NCI-H2107 (cell line): Measurements from ENCODE around the gene PTPRN2.

Experiments
- DNase-seq: peaks from one replicate; lab custom pipeline; 2025; lab: John Stamatoyannopoulos, UW

PTPRN2 gene

GRCh38 chr7:158137516-158138328 lies 449.9 kb downstream of the PTPRN2 start:
- no peak for DNase-seq

DNA sequence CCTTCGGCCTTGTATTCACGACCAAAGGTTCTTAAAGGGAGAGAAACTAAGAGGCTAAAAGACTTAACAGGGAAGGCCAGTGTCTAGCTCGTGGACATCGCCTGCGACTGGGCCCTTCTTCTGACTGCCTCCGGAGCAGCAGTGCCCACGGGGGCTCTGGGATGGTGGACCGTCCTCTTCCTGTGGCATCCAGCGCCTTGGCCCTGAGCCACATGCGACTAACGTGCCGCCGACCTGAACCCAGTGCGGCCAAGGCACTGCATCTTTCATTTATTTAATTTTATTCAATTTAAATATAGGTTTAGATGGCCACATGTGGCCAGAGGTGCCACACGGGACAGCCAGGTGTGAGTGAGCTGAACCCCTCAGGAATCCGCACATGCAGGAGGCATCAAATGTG lies 451.7 kb downstream of the PTPRN2 start:
- DNase-seq = no peak

- no peak for DNase-seq
These were observed 452.8 kb downstream of the PTPRN2 start for GRCh38 chr7:158134824-158135223.

- DNase-seq = no peak
These were observed 453.9 kb downstream of the PTPRN2 start for GRCh38 chr7:158133515-158134271.

DNA sequence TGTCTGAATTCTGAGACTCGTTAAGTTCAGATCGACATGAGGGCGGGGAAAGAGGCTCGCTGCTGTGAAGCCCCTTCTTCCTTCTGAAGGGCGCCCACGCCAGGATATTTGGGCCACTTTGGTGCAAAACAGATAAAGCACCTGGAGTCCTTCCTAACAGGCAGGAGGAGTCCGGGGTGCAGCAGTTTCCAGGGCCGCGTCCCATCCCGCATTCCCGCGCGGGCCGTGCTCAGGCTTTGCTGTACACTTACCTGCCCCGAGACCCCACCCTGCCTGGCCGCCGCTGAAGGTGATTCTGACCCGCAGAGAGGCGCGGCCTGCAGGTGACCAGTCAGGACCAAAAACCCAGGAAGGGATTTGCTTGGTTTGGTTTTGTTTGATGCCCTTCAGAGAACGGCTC lies 454.6 kb downstream of the PTPRN2 start:
- DNase-seq = no peak

DNA sequence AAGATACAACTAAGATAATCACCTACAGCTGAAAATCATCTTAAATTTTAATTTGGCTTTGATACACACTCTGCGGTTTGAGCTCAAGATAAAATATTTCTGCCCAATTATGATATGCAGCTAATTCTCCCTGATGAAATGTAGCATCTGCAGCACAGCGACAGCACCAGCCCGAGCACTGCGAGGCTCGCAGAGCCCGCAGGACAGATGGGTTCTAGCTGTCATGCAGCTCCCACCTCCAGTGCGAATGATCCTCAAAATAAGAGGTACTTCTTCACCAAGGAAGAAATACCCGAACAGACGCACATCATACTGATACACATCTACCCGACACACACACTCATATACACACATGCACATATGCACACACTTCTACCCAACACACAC lies 457.6 kb downstream of the PTPRN2 start:
- DNase-seq = no peak

DNA sequence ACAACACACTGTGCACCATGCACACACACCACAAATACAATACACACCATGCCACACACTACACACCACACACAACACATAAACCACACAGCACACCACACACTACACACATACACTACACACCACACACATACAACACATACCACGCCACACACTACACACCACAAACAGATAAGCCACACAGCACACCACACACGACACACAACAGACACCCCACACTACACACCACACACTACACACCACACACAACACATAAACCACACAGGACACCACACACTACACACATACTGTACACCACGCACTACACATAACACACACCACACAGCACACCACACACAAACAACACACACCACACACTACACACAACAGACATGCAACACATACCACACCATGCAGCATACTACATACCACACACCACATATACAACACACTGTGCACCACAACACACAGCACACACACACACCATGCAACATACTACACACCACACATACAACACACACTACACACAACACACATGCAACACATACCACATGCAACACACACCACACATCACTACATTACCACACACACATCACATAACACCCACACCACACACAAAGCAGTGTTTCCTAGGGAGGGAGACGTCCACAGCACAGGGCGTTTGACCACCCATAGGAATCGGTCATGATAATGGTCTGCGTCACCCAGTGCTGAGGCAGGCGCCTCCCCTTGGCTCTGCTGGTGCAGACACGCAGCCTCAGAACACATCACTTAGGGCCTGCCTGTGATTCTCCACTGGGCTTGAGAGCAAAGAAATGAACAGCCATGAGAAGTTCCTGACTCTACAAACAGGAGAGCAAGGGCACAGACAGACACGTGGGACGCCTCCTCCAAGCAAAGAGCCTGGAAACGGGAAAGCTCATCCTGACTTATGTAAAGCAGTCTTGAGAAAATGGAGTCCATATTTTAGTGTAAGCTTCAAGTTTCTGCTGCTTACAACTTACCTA lies 458.3 kb downstream of the PTPRN2 start:
- DNase-seq = no peak

DNA sequence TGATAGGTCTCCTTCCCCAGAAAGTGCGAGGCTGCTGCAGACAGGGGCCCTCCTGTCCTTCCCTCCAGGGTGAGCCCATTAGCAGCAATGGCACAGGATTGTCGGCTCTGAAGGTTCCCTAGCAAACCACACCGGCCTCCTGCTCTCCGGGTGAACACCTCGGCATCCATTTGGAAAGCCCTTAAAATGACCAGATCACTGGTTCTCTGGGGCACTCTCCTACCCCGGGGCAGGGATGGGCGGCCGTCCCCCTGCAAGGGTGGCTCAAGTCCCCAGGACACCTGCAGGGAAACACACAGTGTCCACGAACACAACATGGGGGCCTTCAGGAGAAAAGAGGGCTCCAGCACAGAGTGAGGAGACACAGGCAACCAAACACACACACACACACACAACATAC lies 459.1 kb downstream of the PTPRN2 start:
- DNase-seq = no peak

DNA sequence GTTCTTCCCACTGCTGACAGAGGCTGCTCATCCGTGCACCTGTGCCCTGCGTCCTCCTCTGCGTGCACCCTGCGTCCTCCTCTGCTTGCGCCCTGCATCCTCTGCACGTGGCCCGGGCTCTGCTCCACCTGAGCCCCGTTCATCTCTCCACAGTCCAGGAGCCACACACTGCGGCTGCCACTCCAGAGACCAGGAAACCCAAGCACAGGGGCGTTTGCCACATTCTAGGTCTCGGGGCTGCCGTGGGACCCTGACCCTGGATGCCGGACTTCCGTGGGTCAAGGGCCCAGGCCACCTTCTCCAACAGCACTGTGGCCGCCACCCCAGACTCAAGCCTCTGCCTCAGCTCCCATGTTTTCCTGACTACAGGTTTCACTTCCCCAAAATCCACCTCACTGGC lies 460.4 kb downstream of the PTPRN2 start:
- no peak for DNase-seq

GRCh38 chr7:158126661-158127060 lies 461.0 kb downstream of the PTPRN2 start:
- no peak for DNase-seq

DNA sequence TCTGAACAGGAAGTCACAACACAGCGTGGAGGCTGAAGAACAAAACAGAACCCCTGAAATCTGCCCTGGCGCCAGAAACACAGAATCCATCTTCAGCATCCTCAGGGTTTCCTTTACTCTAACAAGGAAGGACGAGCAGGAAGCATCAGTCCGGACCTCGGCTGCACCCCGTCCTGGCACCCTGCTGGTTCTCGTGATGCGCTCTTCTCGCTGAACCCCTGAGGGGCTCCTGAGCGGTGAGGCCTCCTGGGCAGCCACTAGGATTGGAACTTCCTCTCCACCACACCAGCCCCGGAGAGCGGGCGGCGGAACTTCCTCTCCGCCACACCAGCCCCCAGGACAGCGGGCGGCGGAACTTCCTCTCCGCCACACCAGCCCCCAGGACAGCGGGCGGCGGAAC lies 461.9 kb downstream of the PTPRN2 start:
- DNase-seq = no peak

- DNase-seq = no peak
These were observed 462.5 kb downstream of the PTPRN2 start for GRCh38 chr7:158125091-158125490.

DNA sequence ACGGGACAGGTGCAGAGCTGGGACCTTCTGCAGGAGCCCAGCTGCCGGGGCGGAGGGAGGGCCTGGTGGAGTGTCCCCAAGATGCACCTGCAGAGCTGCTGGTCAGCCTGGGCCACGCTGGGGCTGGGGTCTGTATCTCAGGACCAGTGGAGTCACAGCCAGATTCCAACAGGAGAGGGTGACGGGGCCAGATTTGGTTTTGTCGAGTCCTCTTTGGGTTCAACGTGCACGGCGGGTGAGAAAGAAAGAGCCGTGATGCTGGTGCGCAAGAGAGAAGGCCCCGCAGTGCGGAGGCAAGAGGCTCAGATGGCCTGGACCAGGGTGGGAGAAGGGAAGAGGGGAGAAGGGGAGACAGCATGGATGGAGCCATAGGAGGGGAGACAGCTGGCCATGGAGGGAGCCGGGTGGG lies 462.9 kb downstream of the PTPRN2 start:
- DNase-seq = no peak

- no peak for DNase-seq
These were observed 463.9 kb downstream of the PTPRN2 start for GRCh38 chr7:158123753-158124152.

DNA sequence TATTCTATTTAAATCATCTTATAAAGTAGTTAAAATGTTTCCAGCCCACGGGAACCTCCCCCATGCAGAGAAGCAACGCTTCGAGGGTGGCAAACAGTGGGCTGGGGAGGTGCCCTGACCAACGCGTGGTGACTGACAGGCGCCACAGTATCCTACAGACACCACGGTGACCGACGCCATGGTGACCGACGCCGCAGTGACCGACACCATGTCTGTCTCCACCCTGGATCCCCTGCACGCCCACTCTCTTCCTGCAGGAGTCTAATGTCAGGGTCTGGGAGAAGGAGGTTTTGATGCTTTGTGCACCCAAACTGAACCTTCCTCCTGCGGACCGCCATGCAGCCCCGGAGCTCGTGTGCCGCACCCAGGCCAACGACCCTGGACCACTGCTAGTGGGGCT lies 464.4 kb downstream of the PTPRN2 start:
- DNase-seq = no peak

DNA sequence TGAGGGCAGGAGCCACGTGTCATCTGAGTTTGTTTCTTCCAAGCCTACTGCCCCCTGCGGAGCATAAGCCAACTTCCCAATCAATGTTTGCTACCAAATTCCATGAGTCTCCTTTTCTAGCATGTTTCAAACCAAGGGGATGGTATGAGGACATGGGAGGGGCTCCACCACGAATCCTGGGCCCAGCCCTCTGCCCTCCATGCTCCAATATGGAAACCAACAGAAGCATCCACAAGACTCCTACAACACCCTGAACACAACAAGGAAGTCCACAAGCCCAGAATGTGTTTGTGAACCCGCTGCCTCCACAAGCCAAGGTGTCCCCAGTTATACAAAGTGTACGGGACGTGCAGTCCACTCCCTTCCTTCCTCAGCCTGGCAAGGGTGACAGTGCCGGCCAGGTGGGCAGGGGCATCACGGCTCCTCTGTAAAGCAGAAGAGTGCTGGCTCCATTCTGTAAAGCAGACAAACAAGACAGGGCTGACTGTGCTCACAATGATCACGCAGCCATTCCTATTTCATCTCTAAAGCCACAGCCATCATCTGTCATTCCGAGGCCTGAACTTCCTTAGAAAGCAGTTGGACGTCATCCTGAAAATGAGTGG lies 466.1 kb downstream of the PTPRN2 start:
- DNase-seq = no peak

DNA sequence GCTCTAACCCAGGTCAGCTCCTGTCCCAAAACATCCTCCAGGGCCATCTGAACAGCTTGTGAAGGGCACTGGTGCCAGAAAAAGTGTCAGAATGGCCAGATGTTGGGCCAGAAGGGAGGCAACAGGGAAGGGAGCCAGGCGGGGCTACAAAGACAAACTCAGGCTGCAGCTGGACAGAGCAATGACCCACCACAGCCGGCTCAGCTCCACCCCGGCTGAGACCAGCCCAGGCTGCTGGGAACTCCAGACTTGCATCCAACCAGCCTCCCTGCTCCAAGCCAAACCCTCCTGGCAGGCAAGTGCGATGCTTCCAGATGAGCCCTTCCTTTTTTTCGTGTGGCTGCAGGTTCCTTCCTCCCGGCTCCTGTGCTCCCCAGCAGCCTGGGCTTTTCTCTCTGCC lies 466.9 kb downstream of the PTPRN2 start:
- DNase-seq = no peak

DNA sequence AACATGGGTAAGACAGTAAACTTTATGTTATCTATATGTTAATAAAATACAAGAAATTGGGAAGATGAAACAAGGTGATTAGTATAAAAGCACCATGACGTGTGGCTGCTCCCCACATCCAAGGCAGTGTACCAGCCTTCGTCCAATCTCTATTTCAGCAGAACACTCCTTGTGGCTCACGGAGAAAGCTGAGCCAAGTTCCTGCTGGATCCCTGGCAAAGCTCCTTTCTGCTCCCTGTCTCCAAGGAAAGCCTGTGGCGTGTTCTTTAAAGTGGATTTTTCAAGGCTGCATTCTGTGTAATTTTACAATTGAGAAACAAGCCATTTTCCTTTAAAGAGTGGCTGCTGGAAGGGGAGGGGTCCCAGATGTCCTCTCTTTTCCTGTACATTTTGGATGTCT lies 467.3 kb downstream of the PTPRN2 start:
- DNase-seq = no peak

DNA sequence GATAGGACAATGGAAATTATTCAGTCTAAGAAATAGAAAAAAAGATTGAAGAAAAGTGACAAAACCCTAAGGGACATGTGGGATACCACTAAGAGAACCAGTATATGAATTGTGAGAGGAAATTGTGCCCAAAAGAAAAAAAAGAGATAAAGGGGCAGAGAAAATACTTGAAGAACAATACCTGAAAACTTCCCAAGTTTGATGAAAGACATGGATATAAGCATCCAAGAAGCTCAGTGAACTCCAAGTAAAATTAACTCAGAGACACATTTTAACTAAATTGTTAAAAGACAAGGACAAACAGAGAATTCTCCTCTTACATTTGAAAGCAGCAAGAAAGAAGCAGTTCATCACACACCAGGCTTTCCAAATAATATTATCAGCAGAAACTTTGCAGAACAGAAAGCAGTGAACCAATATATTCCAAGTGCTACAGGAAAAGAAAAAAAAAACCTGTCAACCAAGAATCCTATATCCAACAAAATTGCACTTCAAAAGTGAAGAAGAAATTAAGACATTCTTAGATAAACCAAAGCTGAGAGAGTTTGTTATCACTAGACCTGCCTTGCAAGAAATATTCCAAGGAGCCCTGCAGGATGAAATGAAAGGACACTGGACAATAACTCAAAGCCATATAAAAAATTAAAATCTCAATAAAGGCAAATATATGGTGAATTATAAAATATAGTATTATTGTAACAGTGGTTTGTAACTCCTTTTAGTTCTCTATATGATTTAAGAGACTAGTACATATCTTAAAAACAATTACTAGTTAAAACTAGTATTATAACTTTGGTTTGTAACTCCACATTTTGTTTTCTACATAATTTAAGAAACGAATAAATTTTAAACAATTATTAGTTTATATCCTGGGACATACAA lies 470.0 kb downstream of the PTPRN2 start:
- DNase-seq = no peak

GRCh38 chr7:158116235-158116634 lies 471.4 kb downstream of the PTPRN2 start:
- no peak for DNase-seq
